Prostate gland (tissue), 2 donors: ENCODE data around the gene COL4A5. TPM values are rescaled to one million over a fixed set of nuclear protein-coding genes. Genes with fewer than 3 reads are reported as not detected.
A peak's percentile ranks its signal among the peaks of the same experiment; 100 is the strongest.

ENCODE experiments used
- DNase-seq: peaks from one replicate; pipeline ENCODE4 v3.0.0-alpha.2; 2019; ENCODE audit warnings: low spot score
- H3K27ac ChIP-seq, 2 donors: fragments of 200-600 bp; sonication (generic); 2 replicates each; pipeline ENCODE4 v1.5.1; 2017 to 2019
- H3K27me3 ChIP-seq: fragments of 200-600 bp; sonication (generic); replicated peaks from 2 replicates; pipeline ENCODE4 v1.5.1; 2019; ENCODE audit not compliant: insufficient read depth
- H3K36me3 ChIP-seq, 2 donors: fragments of 200-600 bp; sonication (generic); 1 replicate in 1 of 2; 2 replicates in 1 of 2; pipeline versions ENCODE4 v1.5.1 to v1.8.1; 2017 to 2019
- H3K4me1 ChIP-seq: fragments of 200-600 bp; sonication (generic); replicated peaks from 2 replicates; pipeline ENCODE4 v1.5.1; 2019
- H3K4me3 ChIP-seq, 2 donors: fragments of 200-600 bp; sonication (generic); 2 replicates each; pipeline ENCODE4 v1.5.1; 2017 to 2019
- H3K9me3 ChIP-seq: fragments of 200-600 bp; sonication (generic); 2 replicates; pipeline ENCODE4 v1.5.1; 2017
- POLR2A ChIP-seq: fragments of 450-650 bp; IDR thresholded peaks from one replicate; pipeline ENCODE4 v1.6.1; 2016; ENCODE audit warnings: antibody characterized with exemption, mild to moderate bottlenecking
- POLR2AphosphoS5 ChIP-seq: sonication (generic); formaldehyde crosslinking; IDR thresholded peaks from one replicate; pipeline ENCODE4 v1.6.1; 2017; ENCODE audit warnings: antibody characterized with exemption
- WGBS: methylation state at CpG from one replicate; pipeline ENCODE4 v1.1.5; 2018; 5-methylcytosine and 5-hydroxymethylcytosine counted together
- intact Hi-C: fragments of 100-400 bp; cut with DNase I; formaldehyde crosslinking; loops from one replicate; pipeline ENCODE4 v1.14.2; 2022
- total RNA-seq, 2 donors: library from RNA; depleted of rRNA; stranded (reverse); fragments of >200 nt; gene quantifications; one replicate each; pipeline ENCODE4 v1.1.0, GENCODE V29; 2016
- TF ChIP-seq, protein P1 (sequence below), 4 experiments: fragments of 200-600 bp in 2 of 4; fragments of 450-650 bp in 2 of 4; sonication (generic) in 2 of 4; IDR thresholded peaks; 1 replicate in 3 of 4; 2 replicates in 1 of 4; pipeline ENCODE4 v1.5.1; 2016 to 2019; ENCODE audit warnings: antibody characterized with exemption in 4 of 4, mild to moderate bottlenecking in 2 of 4, moderate library complexity in 2 of 4

COL4A5 gene
- total RNA-seq, 2 donors from 2014 or later: 35.1 to 49.1 TPM

DNA sequence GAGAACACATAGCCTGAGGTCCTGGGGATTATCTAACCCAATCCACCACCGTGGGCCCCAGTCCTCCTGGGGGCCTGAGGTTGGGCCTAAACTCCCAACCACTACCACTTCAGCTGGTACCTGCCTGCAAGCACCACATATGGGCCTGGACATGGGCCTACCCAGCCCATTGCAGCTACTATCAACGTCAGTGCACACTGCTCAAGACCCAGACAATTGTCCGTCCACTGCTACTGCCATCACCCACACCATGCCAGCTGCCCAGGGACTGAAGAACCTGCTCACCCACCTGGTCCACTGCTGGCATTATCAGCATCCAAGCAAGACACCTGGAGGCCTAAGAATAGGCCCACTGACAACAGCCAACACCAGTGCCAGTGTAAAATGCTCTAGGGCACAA, 88.1 kb downstream of the COL4A5 start:
- WGBS: 100% methylated on average over 3 of the region's 3 CpGs
- DNase-seq: no peak

DNA sequence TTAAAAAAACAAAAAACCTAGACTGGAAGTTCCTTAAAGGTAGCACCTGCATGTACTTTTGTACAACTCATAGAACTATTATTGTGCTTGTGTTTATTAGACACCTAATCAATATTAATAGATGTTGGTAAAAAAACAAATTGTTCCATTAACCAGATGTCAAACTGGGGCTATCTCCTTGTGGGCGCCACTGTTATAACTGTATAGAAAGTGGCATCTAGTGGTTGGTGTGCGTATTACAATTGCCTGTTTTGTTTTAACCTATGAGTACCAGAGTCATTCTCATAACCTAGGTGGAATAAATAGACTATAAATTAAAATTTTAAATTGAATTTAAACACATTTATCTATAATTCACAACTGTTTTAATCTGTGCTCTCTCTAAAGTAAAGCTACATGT, 97.4 kb downstream of the COL4A5 start:
- H3K27ac ChIP-seq: no peak overlapping the region
- DNase-seq: peak; percentile 7
- 66% methylated on average over 2 of the region's 2 CpGs for WGBS
- TF ChIP-seq, protein P1, sequence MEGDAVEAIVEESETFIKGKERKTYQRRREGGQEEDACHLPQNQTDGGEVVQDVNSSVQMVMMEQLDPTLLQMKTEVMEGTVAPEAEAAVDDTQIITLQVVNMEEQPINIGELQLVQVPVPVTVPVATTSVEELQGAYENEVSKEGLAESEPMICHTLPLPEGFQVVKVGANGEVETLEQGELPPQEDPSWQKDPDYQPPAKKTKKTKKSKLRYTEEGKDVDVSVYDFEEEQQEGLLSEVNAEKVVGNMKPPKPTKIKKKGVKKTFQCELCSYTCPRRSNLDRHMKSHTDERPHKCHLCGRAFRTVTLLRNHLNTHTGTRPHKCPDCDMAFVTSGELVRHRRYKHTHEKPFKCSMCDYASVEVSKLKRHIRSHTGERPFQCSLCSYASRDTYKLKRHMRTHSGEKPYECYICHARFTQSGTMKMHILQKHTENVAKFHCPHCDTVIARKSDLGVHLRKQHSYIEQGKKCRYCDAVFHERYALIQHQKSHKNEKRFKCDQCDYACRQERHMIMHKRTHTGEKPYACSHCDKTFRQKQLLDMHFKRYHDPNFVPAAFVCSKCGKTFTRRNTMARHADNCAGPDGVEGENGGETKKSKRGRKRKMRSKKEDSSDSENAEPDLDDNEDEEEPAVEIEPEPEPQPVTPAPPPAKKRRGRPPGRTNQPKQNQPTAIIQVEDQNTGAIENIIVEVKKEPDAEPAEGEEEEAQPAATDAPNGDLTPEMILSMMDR (IDR thresholded peaks at IDR 0.05): peak; percentile 22 to 72 (median 55)
- TF ChIP-seq POLR2A: no peak
- no peak for TF ChIP-seq POLR2AphosphoS5
- H3K4me1 ChIP-seq: no peaks in the 10 kb centered on the region
- intact Hi-C loops: loop anchor here (10.0 kb wide), 1 partner anchor 312 kb away; no protein-coding TSS in a partner anchor
- H3K9me3 ChIP-seq: no peaks in the 10 kb centered on the region
- H3K36me3 ChIP-seq: no peaks in the 10 kb centered on the region
- no peak overlapping the region for H3K4me3 ChIP-seq
- no peaks in the 10 kb centered on the region for H3K27me3 ChIP-seq

More for the DNA sequence above, 88.1 kb downstream of the COL4A5 start:
- no peaks in the 10 kb centered on the region for H3K9me3 ChIP-seq
- TF ChIP-seq, protein P1 (IDR thresholded peaks at IDR 0.05): no peak
- TF ChIP-seq POLR2AphosphoS5: no peak
- TF ChIP-seq POLR2A: no peak
- H3K27me3 ChIP-seq: no peaks in the 10 kb centered on the region
- H3K27ac ChIP-seq: no peak overlapping the region
- H3K4me1 ChIP-seq: no peaks in the 10 kb centered on the region
- intact Hi-C loops: no loop called here
- no peaks in the 10 kb centered on the region for H3K36me3 ChIP-seq
- H3K4me3 ChIP-seq: no peak overlapping the region

DNA sequence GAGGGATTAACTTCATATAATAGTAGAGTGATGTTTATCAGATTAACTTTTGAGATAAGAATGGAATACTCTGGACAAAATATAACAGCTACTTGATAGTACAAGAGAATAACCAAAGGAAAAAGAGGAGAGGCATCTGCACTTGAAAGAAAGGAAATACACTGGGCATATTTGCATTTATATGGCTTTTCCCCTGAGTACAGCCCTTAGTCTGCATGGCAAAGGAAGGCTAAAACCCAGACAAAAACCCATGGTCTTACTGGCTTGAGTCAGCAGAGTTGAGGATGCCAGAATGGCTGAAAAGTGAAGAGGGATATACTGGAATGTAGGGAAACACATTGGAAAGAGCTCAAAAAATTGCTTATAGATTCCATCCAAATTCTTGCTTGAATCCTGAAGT, 101.6 kb downstream of the COL4A5 start:
- no peak for DNase-seq
- TF ChIP-seq, protein P1 (IDR thresholded peaks at IDR 0.05): no peak
- TF ChIP-seq POLR2A: no peak
- TF ChIP-seq POLR2AphosphoS5: no peak
- no peaks in the 10 kb centered on the region for H3K4me1 ChIP-seq
- no peak overlapping the region for H3K27ac ChIP-seq
- intact Hi-C loops: no loop called here
- H3K4me3 ChIP-seq: no peak overlapping the region
- H3K36me3 ChIP-seq: no peaks in the 10 kb centered on the region
- H3K27me3 ChIP-seq: no peaks in the 10 kb centered on the region
- H3K9me3 ChIP-seq: no peaks in the 10 kb centered on the region

DNA sequence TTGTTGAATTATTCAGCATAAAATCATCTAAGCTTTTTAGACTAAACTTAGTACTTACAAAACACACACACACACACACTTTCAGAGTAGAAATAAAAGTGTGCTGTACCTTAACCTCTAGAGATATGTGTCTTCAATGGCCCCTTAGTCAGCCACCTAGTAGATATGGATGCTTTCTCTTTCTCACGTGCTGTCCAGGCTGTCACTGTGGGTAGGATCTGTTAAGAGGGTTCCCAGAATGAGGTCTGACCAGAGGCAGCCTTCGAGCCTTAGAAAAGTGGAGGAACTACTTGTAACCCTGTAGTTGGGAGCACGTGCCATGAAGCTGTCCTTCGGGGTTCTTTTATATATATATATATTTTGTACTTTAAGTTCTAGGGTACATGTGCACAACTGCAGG, 117.9 kb downstream of the COL4A5 start:
- TF ChIP-seq POLR2A (no peak), POLR2AphosphoS5 (no peak)
- TF ChIP-seq, protein P1 (IDR thresholded peaks at IDR 0.05): no peak
- 85% methylated on average over 4 of the region's 4 CpGs for WGBS
- intact Hi-C loops: no loop called here

DNA sequence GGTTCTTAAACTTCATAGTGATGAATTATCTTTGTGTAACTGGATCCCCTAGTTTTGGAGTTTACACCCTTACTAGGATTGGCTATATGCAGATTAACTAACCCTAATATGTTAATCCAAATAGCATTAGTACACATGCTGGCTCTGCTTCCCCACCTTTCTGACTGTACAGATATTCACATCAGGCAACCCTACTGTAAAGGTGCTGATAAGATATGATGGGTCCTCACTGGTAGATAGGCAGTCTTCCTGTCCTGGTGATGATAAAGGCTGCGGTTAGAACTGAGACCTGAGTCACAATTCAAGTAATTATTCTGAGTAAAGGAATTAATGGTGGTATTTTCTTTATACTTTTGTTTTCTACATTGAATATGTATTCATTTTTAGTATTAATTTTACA, 118.6 kb downstream of the COL4A5 start:
- TF ChIP-seq POLR2A (no peak), POLR2AphosphoS5 (no peak)
- TF ChIP-seq, protein P1 (IDR thresholded peaks at IDR 0.05): no peak
- no peaks in the 10 kb centered on the region for H3K9me3 ChIP-seq
- no peak overlapping the region for H3K4me3 ChIP-seq
- no peak for DNase-seq
- H3K27me3 ChIP-seq: no peaks in the 10 kb centered on the region
- no peaks in the 10 kb centered on the region for H3K36me3 ChIP-seq
- intact Hi-C loops: no loop called here
- H3K4me1 ChIP-seq: no peaks in the 10 kb centered on the region
- no peak overlapping the region for H3K27ac ChIP-seq
- WGBS: 93% methylated on average over 1 of the region's 1 CpG

More for the DNA sequence above, 117.9 kb downstream of the COL4A5 start:
- Histone ChIP-seq H3K36me3 (no peaks in the 10 kb centered on the region), H3K4me1 (no peaks in the 10 kb centered on the region), H3K4me3 (no peak overlapping the region), H3K27ac (no peak overlapping the region), H3K27me3 (no peaks in the 10 kb centered on the region), H3K9me3 (no peaks in the 10 kb centered on the region)
- DNase-seq: no peak
